Keratinocyte (primary cell): ENCODE data around the gene SLFN11. TPM values are rescaled to one million over a fixed set of nuclear protein-coding genes. Genes with fewer than 3 reads are reported as not detected.
"Not testable (repeated sequence)": the region's sequence is repeated elsewhere in the genome, so short reads cannot be mapped to it uniquely, and the experiment has no call there.

Experiments used
- DNase-seq: peaks from one replicate; pipeline ENCODE4 v3.0.0-alpha.2; 2011; ENCODE audit warnings: low read depth, missing footprints, low spot score
- FAIRE-seq: peaks from 2 replicates; lab custom pipeline; 2011; peaks lifted over from hg19 to GRCh38; lab: Jason Lieb, UNC
- H2AFZ ChIP-seq: 2 replicates; pipeline ENCODE4 v1.6.0; 2012; ENCODE audit warnings: low read length, control low read depth, inconsistent platforms; ENCODE audit not compliant: control insufficient read depth
- H3K27ac ChIP-seq: 2 replicates; pipeline ENCODE4 v1.5.1; 2011; ENCODE audit warnings: low read length; ENCODE audit not compliant: control insufficient read depth, insufficient read depth
- H3K27me3 ChIP-seq: 3 replicates; pipeline ENCODE4 v1.6.0; 2011; ENCODE audit warnings: low read length; ENCODE audit not compliant: control insufficient read depth, insufficient read depth; ENCODE audit errors: extremely low read depth
- H3K36me3 ChIP-seq, 2 experiments: 2 replicates in 1 of 2; 3 replicates in 1 of 2; pipeline ENCODE4 v1.5.1; 2011; ENCODE audit warnings: low read length in 2 of 2, mild to moderate bottlenecking in 1 of 2; ENCODE audit not compliant: control insufficient read depth in 2 of 2, insufficient read depth in 2 of 2; ENCODE audit errors: extremely low read depth in 1 of 2
- H3K4me1 ChIP-seq: 3 replicates; pipeline ENCODE4 v1.5.1; 2011; ENCODE audit warnings: low read length; ENCODE audit not compliant: control insufficient read depth, insufficient read depth; ENCODE audit errors: extremely low read depth
- H3K4me2 ChIP-seq: 3 replicates; pipeline ENCODE4 v1.6.0; 2011; ENCODE audit warnings: low read depth, low read length; ENCODE audit not compliant: control insufficient read depth, insufficient read depth; ENCODE audit errors: extremely low read depth
- H3K4me3 ChIP-seq, 3 experiments: fragments of 200-600 bp in 1 of 3; sonication (generic) in 1 of 3; 2 replicates in 2 of 3; 3 replicates in 1 of 3; pipeline ENCODE4 v1.5.1; 2011 to 2016; ENCODE audit warnings: low read length in 3 of 3, mild to moderate bottlenecking in 3 of 3, control low read depth in 2 of 3, inconsistent platforms in 1 of 3, low read depth in 1 of 3, mixed read lengths in 1 of 3, mixed run types in 1 of 3, moderate library complexity in 1 of 3; ENCODE audit not compliant: control insufficient read depth in 2 of 3, insufficient read depth in 2 of 3; ENCODE audit errors: extremely low read depth in 1 of 3
- H3K79me2 ChIP-seq: 2 replicates; pipeline ENCODE4 v1.6.0; 2012; ENCODE audit warnings: low read length; ENCODE audit not compliant: control insufficient read depth, insufficient read depth
- H3K9ac ChIP-seq: 3 replicates; pipeline ENCODE4 v1.6.0; 2011; ENCODE audit warnings: low read length; ENCODE audit not compliant: control insufficient read depth, insufficient read depth; ENCODE audit errors: extremely low read depth
- H3K9me1 ChIP-seq: 3 replicates; pipeline ENCODE4 v1.6.0; 2011; ENCODE audit warnings: low read length; ENCODE audit not compliant: control insufficient read depth, insufficient read depth; ENCODE audit errors: extremely low read depth
- H3K9me3 ChIP-seq: 2 replicates; pipeline ENCODE4 v1.5.1; 2012; ENCODE audit warnings: low read depth, low read length; ENCODE audit not compliant: control insufficient read depth
- H4K20me1 ChIP-seq: 3 replicates; pipeline ENCODE4 v1.6.0; 2011; ENCODE audit warnings: low read length; ENCODE audit not compliant: control insufficient read depth, insufficient read depth; ENCODE audit errors: extremely low read depth
- CTCF ChIP-seq, 3 experiments: IDR thresholded peaks in 1 of 3; conservative IDR thresholded peaks in 1 of 3; optimal IDR thresholded peaks in 1 of 3; 2 replicates in 2 of 3; 3 replicates in 1 of 3; pipeline versions ENCODE3 to v1.5.1; 2011; ENCODE audit warnings: low read length in 3 of 3, mild to moderate bottlenecking in 3 of 3, moderate library complexity in 2 of 3, control low read depth in 1 of 3, inconsistent platforms in 1 of 3; ENCODE audit not compliant: insufficient read depth in 2 of 3; ENCODE audit errors: extremely low read depth in 1 of 3
- EZH2 ChIP-seq: IDR thresholded peaks from one replicate; pipeline ENCODE4 v1.6.1; 2012; ENCODE audit warnings: inconsistent platforms, mild to moderate bottlenecking, low read length, moderate library complexity
- dilution Hi-C: fragments of 300-500 bp; cut with MboI; formaldehyde crosslinking; loops from one replicate; pipeline ENCODE4 v1.7.0; 2020; ENCODE audit warnings: low sequenced_read_pairs; ENCODE audit not compliant: extremely low pct_ligation_motif_present
- polyA plus RNA-seq, 5 experiments: library from polyadenylated mRNA; depleted of rRNA in 3 of 5; stranded (reverse) in 3 of 5; stranded (forward) in 1 of 5; unstranded in 1 of 5; fragments of >200 nt; gene quantifications; 1 replicate in 1 of 5; 2 replicates in 3 of 5; 3 replicates in 1 of 5; pipeline versions ENCODE4 v1.2.1 to v1.2.3, GENCODE V29; 2011 to 2012; ENCODE audit warnings: missing spikeins in 2 of 5, low read depth in 1 of 5, low replicate concordance in 1 of 5

SLFN11 gene
- polyA plus RNA-seq, 1 donor (not counting 4 experiments of a cell fraction or from before 2014, with no cell fraction given): 3.5 TPM

GRCh38 chr17:35337364-35337763 is 36.1 kb downstream of the SLFN11 start:
- Histone ChIP-seq H3K36me3 (no peaks in the 10 kb centered on the region), H2AFZ (no peak overlapping the region), H3K4me1 (no peaks in the 10 kb centered on the region), H4K20me1 (no peaks in the 10 kb centered on the region), H3K27ac (no peak overlapping the region), H3K4me2 (no peak overlapping the region), H3K79me2 (no peaks in the 10 kb centered on the region), H3K9me1 (no peaks in the 10 kb centered on the region), H3K4me3 (no peak overlapping the region), H3K27me3 (peaks cover 8% of the 10 kb centered on the region), H3K9me3 (no peaks in the 10 kb centered on the region), H3K9ac (no peak overlapping the region)
- DNase-seq (no peak), FAIRE-seq (no peak)
- dilution Hi-C loops: no loop called here
- TF ChIP-seq CTCF (optimal IDR thresholded peaks at IDR 0.05 in 1 of 3, IDR thresholded peaks at IDR 0.05 in 1 of 3, conservative IDR thresholded peaks at IDR 0.05 in 1 of 3; ENCODE audit: extremely low read depth in 1 of 3, insufficient read depth in 2 of 3, low read length in 3 of 3) (no peak), EZH2 (no peak)

DNA sequence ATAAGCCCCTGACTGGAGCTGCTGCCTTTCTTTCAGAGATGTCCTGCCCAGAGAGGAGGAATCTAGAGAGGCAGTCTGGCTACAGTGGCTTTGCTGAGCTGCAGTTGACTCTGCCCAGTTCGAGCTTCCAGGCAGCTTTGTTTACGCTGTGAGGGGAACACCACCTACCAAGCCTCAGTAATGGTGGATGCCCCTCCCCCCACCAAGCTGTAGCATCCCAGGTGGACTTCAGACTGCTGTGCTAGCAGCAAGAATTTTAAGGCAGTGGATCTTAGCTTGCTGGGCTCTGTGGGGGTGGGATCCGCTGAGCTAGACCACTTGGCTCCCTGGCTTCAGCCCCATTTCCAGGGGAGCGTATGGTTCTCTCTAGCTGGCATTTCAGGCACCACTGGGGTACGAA is 39.8 kb downstream of the SLFN11 start:
- H3K4me2 ChIP-seq, H3K27me3 ChIP-seq, DNase-seq, dilution Hi-C loops, H3K9me1 ChIP-seq, H3K4me1 ChIP-seq, H3K27ac ChIP-seq, H3K4me3 ChIP-seq, FAIRE-seq, H4K20me1 ChIP-seq, H3K36me3 ChIP-seq, H2AFZ ChIP-seq, H3K79me2 ChIP-seq, H3K9ac ChIP-seq, H3K9me3 ChIP-seq: not testable (repeated sequence)

- Histone ChIP-seq H3K4me2 (no peak overlapping the region), H3K27ac (no peak overlapping the region), H3K79me2 (no peaks in the 10 kb centered on the region), H3K36me3 (no peaks in the 10 kb centered on the region), H3K9me1 (no peaks in the 10 kb centered on the region), H4K20me1 (no peaks in the 10 kb centered on the region), H3K4me1 (no peaks in the 10 kb centered on the region), H3K9me3 (no peaks in the 10 kb centered on the region), H3K4me3 (no peak overlapping the region), H3K9ac (no peak overlapping the region), H3K27me3 (no peaks in the 10 kb centered on the region), H2AFZ (no peak overlapping the region)
- no peak for DNase-seq
- TF ChIP-seq EZH2 (no peak), CTCF (optimal IDR thresholded peaks at IDR 0.05 in 1 of 3, IDR thresholded peaks at IDR 0.05 in 1 of 3, conservative IDR thresholded peaks at IDR 0.05 in 1 of 3; ENCODE audit: extremely low read depth in 1 of 3, insufficient read depth in 2 of 3, low read length in 3 of 3) (no peak)
- FAIRE-seq: no peak
- dilution Hi-C loops: no loop called here
Measured at GRCh38 chr17:35322749-35323148, 50.7 kb downstream of the SLFN11 start.
